Spleen (tissue), 11 donors: ENCODE data around the gene UNC5CL. TPM values are rescaled to one million over a fixed set of nuclear protein-coding genes. Genes with fewer than 3 reads are reported as not detected.

Experiments
- DNase-seq: peaks from one replicate; pipeline ENCODE4 v3.0.0-alpha.2; 2020
- H3K27ac ChIP-seq, 8 donors: fragments of 200-600 bp; sonication (generic) in 7 of 8; 1 replicate in 4 of 8; 2 replicates in 4 of 8; pipeline versions ENCODE4 v1.5.0 to v1.8.0; 2016 to 2021; ENCODE audit warnings: inconsistent platforms in 4 of 8, mild to moderate bottlenecking in 4 of 8, moderate library complexity in 1 of 8
- H3K27me3 ChIP-seq, 7 donors: fragments of 200-600 bp; sonication (generic) in 6 of 7; replicated peaks in 1 of 7; 1 replicate in 4 of 7; 2 replicates in 3 of 7; pipeline versions ENCODE4 v1.5.0 to v1.8.0; 2016 to 2021; ENCODE audit warnings: inconsistent platforms in 3 of 7, mild to moderate bottlenecking in 1 of 7
- H3K36me3 ChIP-seq, 6 donors: fragments of 200-600 bp; sonication (generic) in 5 of 6; 1 replicate in 4 of 6; 2 replicates in 2 of 6; pipeline versions ENCODE4 v1.5.0 to v1.8.0; 2016 to 2021; ENCODE audit warnings: inconsistent platforms in 2 of 6
- H3K4me1 ChIP-seq, 6 donors: fragments of 200-600 bp; sonication (generic) in 5 of 6; 1 replicate in 3 of 6; 2 replicates in 3 of 6; pipeline versions ENCODE4 v1.5.0 to v1.8.0; 2016 to 2021; ENCODE audit warnings: inconsistent platforms in 3 of 6
- H3K4me3 ChIP-seq, 8 donors: fragments of 200-600 bp; sonication (generic) in 7 of 8; 1 replicate in 4 of 8; 2 replicates in 4 of 8; pipeline versions ENCODE4 v1.5.0 to v1.8.0; 2016 to 2021; ENCODE audit warnings: inconsistent platforms in 4 of 8, mild to moderate bottlenecking in 4 of 8, moderate library complexity in 2 of 8
- H3K9me3 ChIP-seq, 8 donors: fragments of 200-600 bp; sonication (generic) in 7 of 8; 1 replicate in 4 of 8; 2 replicates in 4 of 8; pipeline versions ENCODE4 v1.5.0 to v1.8.0; 2016 to 2021; ENCODE audit warnings: inconsistent platforms in 4 of 8
- CTCF ChIP-seq, 11 experiments: fragments of 200-600 bp in 7 of 11; fragments of 450-650 bp in 4 of 11; sonication (generic) in 4 of 11; IDR thresholded peaks in 8 of 11; conservative IDR thresholded peaks in 3 of 11; 1 replicate in 7 of 11; 2 replicates in 4 of 11; pipeline versions ENCODE4 v1.4.0 to v1.8.0; 2016 to 2021; ENCODE audit warnings: antibody characterized with exemption in 11 of 11, inconsistent platforms in 4 of 11, mild to moderate bottlenecking in 1 of 11
- POLR2A ChIP-seq, 3 donors: fragments of 450-650 bp; IDR thresholded peaks; one replicate each; pipeline ENCODE4 v1.5.1; 2017; ENCODE audit warnings: antibody characterized with exemption in 3 of 3, mild to moderate bottlenecking in 1 of 3
- POLR2AphosphoS5 ChIP-seq, 3 donors: sonication (generic); formaldehyde crosslinking; IDR thresholded peaks; one replicate each; pipeline ENCODE4 v1.5.1; 2017; ENCODE audit warnings: antibody characterized with exemption in 3 of 3
- WGBS, 5 donors: extraction: QIAGEN DNeasy Blood & Tissue Kit in 3 of 5; methylation state at CpG; one replicate each; pipeline versions ENCODE4 v1.1.5 to v1.1.7; 2013 to 2018; 5-methylcytosine and 5-hydroxymethylcytosine counted together
- intact Hi-C: fragments of 100-400 bp; cut with DNase I; formaldehyde crosslinking; loops from one replicate; pipeline ENCODE4 v1.15.0; 2023; ENCODE audit warnings: low total_unique reads
- polyA plus RNA-seq, 3 donors: library from polyadenylated mRNA; stranded (reverse); fragments of 200-250 nt; gene quantifications; one replicate each; pipeline ENCODE4 v1.2.1, GENCODE V29; 2013
- total RNA-seq, 7 donors: library from RNA; depleted of rRNA in 3 of 7; stranded (reverse); fragments of >200 nt in 3 of 7; fragmentation: NEBNext Ultra II Directional in 4 of 7; extraction: Animal tissue kit (Norgen Biotek cat#: 25700) in 4 of 7; gene quantifications; one replicate each; pipeline versions ENCODE4 v1.1.0 to v1.2.1, GENCODE V29; 2016 to 2021
- donor health status: healthy with polysubstance abuse.
- donor health status: DM: no; HTN: no; CAD: no; lungs with moderate emphysema.
- donor health status: DM: no; HTN: no; CAD: no.
- donor health status: Bipolar disorder and iron deficiency.
- donor health status: healthy.
- donor health status: DM: no; HTN: no; CAD: no.
- donor health status: DM: yes; HTN: yes; CAD: no.

Gene UNC5CL
- total and polyA plus RNA-seq, 10 donors = 1.4 to 3.9 (median 2.7) TPM

DNA sequence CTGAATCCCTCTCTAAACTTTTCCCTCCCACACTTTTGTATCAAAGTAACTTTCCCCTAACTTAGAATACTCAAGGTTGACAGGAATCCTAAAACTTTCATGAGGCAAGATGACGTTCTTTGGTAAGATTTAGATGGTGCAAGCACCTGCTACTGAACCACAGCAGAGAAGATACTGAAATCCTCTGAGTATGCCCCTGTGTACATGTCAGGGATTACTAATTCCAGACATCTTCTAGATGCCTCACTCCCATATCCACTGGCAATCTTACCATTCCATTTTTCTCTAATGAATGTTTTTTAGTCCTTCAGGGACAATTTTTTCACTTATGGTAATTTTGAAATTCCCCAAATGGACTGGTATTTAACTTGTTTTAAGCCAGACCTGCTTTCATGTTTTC, 23.0 kb upstream of the UNC5CL start:
- 80 to 87% (median 84%) methylated on average over 1 of the region's 1 CpG for WGBS, 5 donors
- DNase-seq = no peak
- Histone ChIP-seq H3K36me3 (peaks cover 0 to 81% (median 29%) of the 10 kb centered on the region in 6 donors), H3K27me3 (no peaks in the 10 kb centered on the region), H3K4me3 (no peak overlapping the region), H3K4me1 (peaks cover 0 to 16% (median 5%) of the 10 kb centered on the region in 6 donors), H3K27ac (no peak overlapping the region), H3K9me3 (no peaks in the 10 kb centered on the region)
- TF ChIP-seq POLR2AphosphoS5 (IDR thresholded peaks at IDR 0.05) = no peak
- TF ChIP-seq POLR2A (IDR thresholded peaks at IDR 0.05) = no peak
- TF ChIP-seq CTCF (IDR thresholded peaks at IDR 0.05 in 8 of 11, conservative IDR thresholded peaks at IDR 0.05 in 3 of 11) = no peak
- intact Hi-C loops = no loop called here

GRCh38 chr6:41061196-41061726, 22.2 kb upstream of the UNC5CL start:
- no peaks in the 10 kb centered on the region for H3K9me3 ChIP-seq
- TF ChIP-seq POLR2A (IDR thresholded peaks at IDR 0.05) (no peak), POLR2AphosphoS5 (IDR thresholded peaks at IDR 0.05) (peak in 1 of 3 donors; percentile 33), CTCF (IDR thresholded peaks at IDR 0.05 in 8 of 11, conservative IDR thresholded peaks at IDR 0.05 in 3 of 11) (no peak)
- no peak overlapping the region for H3K27ac ChIP-seq
- no peak overlapping the region for H3K4me3 ChIP-seq
- intact Hi-C loops = no loop called here
- WGBS, 5 donors = 77 to 92% (median 81%) methylated on average over 13 of the region's 13 CpGs
- DNase-seq = no peak
- peaks cover 0 to 8% (median 0%) of the 10 kb centered on the region in 6 donors for H3K4me1 ChIP-seq
- no peaks in the 10 kb centered on the region for H3K27me3 ChIP-seq
- H3K36me3 ChIP-seq = peaks cover 0 to 81% (median 26%) of the 10 kb centered on the region in 6 donors

DNA sequence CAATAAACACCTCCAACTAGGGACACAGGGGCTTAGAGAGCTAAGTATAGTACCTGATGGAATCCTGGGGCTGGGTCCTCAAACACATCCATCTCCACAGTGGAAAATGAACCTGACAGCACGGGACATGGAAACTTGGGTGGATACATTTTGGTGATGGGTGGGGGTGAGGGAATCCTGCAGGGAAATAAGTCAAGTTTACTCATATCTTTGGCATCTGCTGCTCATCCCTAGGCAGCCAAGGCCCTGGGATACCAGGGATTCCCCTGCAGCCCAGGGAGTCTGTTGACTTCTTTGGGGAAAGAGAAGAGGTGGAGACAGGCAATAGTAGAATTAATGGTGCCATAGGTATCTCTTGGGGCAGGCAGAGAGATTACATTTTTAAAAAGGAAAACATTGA, 20.5 kb upstream of the UNC5CL start:
- no peak for TF ChIP-seq POLR2AphosphoS5 (IDR thresholded peaks at IDR 0.05)
- TF ChIP-seq POLR2A (IDR thresholded peaks at IDR 0.05) = no peak
- no peak for TF ChIP-seq CTCF (IDR thresholded peaks at IDR 0.05 in 8 of 11, conservative IDR thresholded peaks at IDR 0.05 in 3 of 11)
- Histone ChIP-seq H3K27ac (no peak overlapping the region), H3K4me1 (peaks cover 0 to 7% (median 0%) of the 10 kb centered on the region in 6 donors), H3K36me3 (peaks cover 0 to 80% (median 21%) of the 10 kb centered on the region in 6 donors), H3K4me3 (no peak overlapping the region), H3K9me3 (no peaks in the 10 kb centered on the region), H3K27me3 (no peaks in the 10 kb centered on the region)
- DNase-seq = no peak
- intact Hi-C loops = no loop called here
- WGBS, 5 donors = 89 to 96% (median 92%) methylated on average over 1 of the region's 1 CpG

- TF ChIP-seq POLR2AphosphoS5 (IDR thresholded peaks at IDR 0.05) (no peak), CTCF (IDR thresholded peaks at IDR 0.05 in 8 of 11, conservative IDR thresholded peaks at IDR 0.05 in 3 of 11) (no peak), POLR2A (IDR thresholded peaks at IDR 0.05) (no peak)
- no peaks in the 10 kb centered on the region for H3K9me3 ChIP-seq
- H3K4me1 ChIP-seq = peaks cover 0 to 7% (median 0%) of the 10 kb centered on the region in 6 donors
- WGBS, 5 donors = 84 to 97% (median 94%) methylated on average over 2 of the region's 2 CpGs
- H3K36me3 ChIP-seq = peaks cover 0 to 72% (median 17%) of the 10 kb centered on the region in 6 donors
- no peak overlapping the region for H3K27ac ChIP-seq
- no peak for DNase-seq
- intact Hi-C loops = no loop called here
- H3K27me3 ChIP-seq = no peaks in the 10 kb centered on the region
- H3K4me3 ChIP-seq = no peak overlapping the region
Observed at GRCh38 chr6:41058783-41059181, 19.8 kb upstream of the UNC5CL start.
